Mesothelial cell of epicardium (in vitro differentiated cells): ENCODE data around the gene HIGD1B. TPM values are rescaled to one million over a fixed set of nuclear protein-coding genes. Genes with fewer than 3 reads are reported as not detected.
"Not testable (repeated sequence)": the region's sequence is repeated elsewhere in the genome, so short reads cannot be mapped to it uniquely, and the experiment has no call there.

Source experiments
- DNase-seq, 2 experiments: peaks; one replicate each; pipeline ENCODE4 v3.0.0; 2021; ENCODE audit warnings: low spot score in 2 of 2; ENCODE audit not compliant: unreplicated experiment in 2 of 2
- H3K27ac Mint-ChIP-seq: 2 replicates; pipeline ENCODE4 v1.8.0; 2021; ENCODE audit warnings: mixed read lengths
- H3K27me3 Mint-ChIP-seq: 2 replicates; pipeline ENCODE4 v1.8.0; 2021; ENCODE audit warnings: low read depth, mixed read lengths
- H3K36me3 Mint-ChIP-seq: 2 replicates; pipeline ENCODE4 v1.8.0; 2021; ENCODE audit warnings: mixed read lengths
- H3K4me1 Mint-ChIP-seq: 2 replicates; pipeline ENCODE4 v1.8.0; 2021; ENCODE audit warnings: mixed read lengths
- H3K4me3 Mint-ChIP-seq: 2 replicates; pipeline ENCODE4 v1.8.0; 2021; ENCODE audit warnings: mild to moderate bottlenecking, moderate library complexity, mixed read lengths
- H3K9me3 Mint-ChIP-seq: 2 replicates; pipeline ENCODE4 v1.8.0; 2021; ENCODE audit warnings: mixed read lengths
- total RNA-seq: library from RNA; stranded (reverse); gene quantifications from 3 replicates; pipeline ENCODE4 v1.2.1, GENCODE V29; 2021
- TF ChIP-seq, protein P1 (sequence below): fragments of 200-600 bp; sonication (generic); IDR thresholded peaks from one replicate; pipeline ENCODE4 v1.5.0; 2021; ENCODE audit warnings: antibody characterized with exemption; ENCODE audit not compliant: unreplicated experiment

HIGD1B gene
- total RNA-seq, 1 donor from 2014 or later, result not detected

DNA sequence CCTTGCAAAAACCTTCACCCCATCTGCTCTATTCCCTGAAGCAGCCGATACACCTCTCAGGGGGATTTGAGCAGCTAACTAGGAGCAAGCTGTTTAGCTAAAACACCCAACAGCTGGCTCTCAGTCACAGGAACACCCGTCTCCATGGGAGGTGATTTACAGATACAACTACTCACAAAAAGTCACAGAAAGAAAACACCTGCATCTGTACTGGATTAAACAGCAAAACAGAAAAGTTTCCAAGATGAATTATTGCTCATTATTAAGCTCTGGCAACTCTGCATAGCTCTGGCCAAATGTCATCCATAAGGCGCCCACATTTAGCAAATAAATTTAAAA is 39.9 kb upstream of the HIGD1B start:
- Mint-ChIP-seq H3K9me3 (no peaks in the 10 kb centered on the region), H3K4me1 (no peaks in the 10 kb centered on the region), H3K27ac (no peak overlapping the region), H3K27me3 (no peaks in the 10 kb centered on the region), H3K4me3 (no peak overlapping the region), H3K36me3 (peaks cover 15% of the 10 kb centered on the region)
- no peak for DNase-seq
- TF ChIP-seq, protein P1, sequence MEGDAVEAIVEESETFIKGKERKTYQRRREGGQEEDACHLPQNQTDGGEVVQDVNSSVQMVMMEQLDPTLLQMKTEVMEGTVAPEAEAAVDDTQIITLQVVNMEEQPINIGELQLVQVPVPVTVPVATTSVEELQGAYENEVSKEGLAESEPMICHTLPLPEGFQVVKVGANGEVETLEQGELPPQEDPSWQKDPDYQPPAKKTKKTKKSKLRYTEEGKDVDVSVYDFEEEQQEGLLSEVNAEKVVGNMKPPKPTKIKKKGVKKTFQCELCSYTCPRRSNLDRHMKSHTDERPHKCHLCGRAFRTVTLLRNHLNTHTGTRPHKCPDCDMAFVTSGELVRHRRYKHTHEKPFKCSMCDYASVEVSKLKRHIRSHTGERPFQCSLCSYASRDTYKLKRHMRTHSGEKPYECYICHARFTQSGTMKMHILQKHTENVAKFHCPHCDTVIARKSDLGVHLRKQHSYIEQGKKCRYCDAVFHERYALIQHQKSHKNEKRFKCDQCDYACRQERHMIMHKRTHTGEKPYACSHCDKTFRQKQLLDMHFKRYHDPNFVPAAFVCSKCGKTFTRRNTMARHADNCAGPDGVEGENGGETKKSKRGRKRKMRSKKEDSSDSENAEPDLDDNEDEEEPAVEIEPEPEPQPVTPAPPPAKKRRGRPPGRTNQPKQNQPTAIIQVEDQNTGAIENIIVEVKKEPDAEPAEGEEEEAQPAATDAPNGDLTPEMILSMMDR, result no peak

DNA sequence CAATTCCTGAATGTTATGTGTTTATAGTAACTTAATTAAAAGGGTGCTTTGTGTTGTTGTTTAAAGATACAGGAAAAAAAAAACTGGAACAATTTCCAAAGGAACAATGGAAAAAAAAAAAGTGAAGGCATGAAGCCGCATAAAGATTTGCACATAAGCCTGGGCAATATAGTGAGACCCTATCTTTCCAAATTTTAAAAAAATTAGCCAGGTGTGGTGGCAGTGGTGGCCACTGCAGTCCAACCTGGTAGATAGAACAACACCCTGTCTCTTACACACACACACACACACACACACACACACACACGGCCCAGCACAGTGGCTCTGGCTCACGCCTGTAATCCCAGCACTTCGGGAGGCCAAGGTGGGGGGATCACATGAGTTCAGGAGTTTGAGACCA is 39.5 kb upstream of the HIGD1B start:
- H3K9me3 Mint-ChIP-seq, result no peaks in the 10 kb centered on the region
- H3K27ac Mint-ChIP-seq, result no peak overlapping the region
- no peak overlapping the region for H3K4me3 Mint-ChIP-seq
- H3K4me1 Mint-ChIP-seq, result no peaks in the 10 kb centered on the region
- DNase-seq, result no peak
- peaks cover 13% of the 10 kb centered on the region for H3K36me3 Mint-ChIP-seq
- no peaks in the 10 kb centered on the region for H3K27me3 Mint-ChIP-seq
- TF ChIP-seq, protein P1, result no peak

DNA sequence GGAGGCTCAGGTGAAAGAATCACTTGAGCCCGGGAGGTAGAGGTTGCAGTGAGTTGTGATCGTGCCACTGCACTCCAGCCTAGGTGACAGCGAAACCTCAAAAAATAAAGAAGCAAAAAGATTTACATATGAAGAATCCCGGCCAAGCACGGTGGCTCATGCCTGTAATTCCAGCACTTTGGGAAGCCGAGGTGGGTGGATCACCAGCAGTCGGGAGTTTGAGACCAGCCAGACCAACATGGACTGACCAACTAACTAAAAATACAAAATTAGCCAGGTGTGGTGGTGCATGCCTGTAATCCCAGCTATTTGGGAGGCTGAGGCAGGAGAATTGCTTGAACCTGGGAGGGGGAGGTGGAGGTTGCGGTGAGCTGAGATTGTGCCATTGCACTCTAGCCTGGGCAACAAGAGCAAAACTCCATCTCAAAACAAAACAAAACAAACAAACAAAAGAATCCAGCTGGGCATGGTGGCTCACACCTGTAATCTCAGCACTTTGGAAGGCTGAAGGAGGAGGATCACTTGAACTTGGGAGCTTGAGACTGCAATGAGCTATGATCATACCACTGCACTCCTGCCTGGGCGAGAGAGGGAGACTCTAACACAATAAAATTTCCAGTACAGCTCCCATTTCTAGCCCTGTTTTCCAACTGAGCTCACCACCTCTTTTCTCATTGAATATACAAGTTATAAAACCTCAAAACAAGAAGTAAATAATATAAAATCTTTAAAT is 38.9 kb upstream of the HIGD1B start:
- H3K27me3 Mint-ChIP-seq, H3K9me3 Mint-ChIP-seq, H3K4me1 Mint-ChIP-seq, H3K27ac Mint-ChIP-seq, DNase-seq, H3K4me3 Mint-ChIP-seq: not testable (repeated sequence)
- H3K36me3 Mint-ChIP-seq, result peaks cover 13% of the 10 kb centered on the region

DNA sequence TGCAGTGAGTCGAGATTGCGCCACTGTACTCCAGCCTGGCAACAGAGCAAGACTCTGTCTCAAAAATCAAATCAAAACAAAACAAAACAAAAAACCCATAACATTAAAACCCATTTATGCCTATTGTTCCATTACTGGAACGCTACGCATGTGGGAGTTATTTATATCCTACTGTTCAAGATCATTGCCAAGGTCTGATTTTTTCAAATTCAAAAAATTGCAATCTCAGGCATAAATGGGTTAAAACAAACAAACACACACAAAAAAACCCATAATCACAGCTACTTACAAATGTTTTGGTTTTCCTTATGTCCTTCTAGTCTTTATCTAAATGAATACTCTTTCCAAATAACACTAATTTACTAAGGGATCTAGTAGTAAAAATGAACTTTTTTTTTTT is 35.4 kb upstream of the HIGD1B start:
- Mint-ChIP-seq H3K4me1 (no peaks in the 10 kb centered on the region), H3K4me3 (no peak overlapping the region), H3K36me3 (peaks cover under 1% of the 10 kb centered on the region), H3K27me3 (no peaks in the 10 kb centered on the region), H3K9me3 (no peaks in the 10 kb centered on the region), H3K27ac (no peak overlapping the region)
- no peak for DNase-seq
- TF ChIP-seq, protein P1, result no peak

DNA sequence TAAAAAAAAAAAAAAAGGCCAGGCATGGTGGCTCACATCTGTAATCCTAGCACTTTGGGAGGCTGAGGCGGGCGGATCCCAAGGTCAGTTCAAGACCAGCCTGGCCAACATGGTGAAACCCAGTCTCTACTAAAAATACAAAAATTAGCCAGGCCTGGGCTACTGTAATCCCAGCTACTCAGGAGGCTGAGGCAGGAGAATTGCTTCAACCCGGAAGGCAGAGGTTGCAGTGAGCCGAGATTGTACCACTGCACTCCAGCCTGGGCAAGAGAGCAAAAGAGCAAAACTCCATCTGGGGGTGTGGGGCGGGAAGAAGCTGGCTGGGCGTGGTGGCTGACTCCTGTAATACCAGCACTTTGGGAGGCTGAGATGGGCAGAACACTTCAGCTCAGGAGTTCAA is 29.2 kb upstream of the HIGD1B start:
- H3K4me3 Mint-ChIP-seq, H3K36me3 Mint-ChIP-seq, DNase-seq, H3K9me3 Mint-ChIP-seq, H3K27me3 Mint-ChIP-seq, H3K27ac Mint-ChIP-seq, H3K4me1 Mint-ChIP-seq: not testable (repeated sequence)

DNA sequence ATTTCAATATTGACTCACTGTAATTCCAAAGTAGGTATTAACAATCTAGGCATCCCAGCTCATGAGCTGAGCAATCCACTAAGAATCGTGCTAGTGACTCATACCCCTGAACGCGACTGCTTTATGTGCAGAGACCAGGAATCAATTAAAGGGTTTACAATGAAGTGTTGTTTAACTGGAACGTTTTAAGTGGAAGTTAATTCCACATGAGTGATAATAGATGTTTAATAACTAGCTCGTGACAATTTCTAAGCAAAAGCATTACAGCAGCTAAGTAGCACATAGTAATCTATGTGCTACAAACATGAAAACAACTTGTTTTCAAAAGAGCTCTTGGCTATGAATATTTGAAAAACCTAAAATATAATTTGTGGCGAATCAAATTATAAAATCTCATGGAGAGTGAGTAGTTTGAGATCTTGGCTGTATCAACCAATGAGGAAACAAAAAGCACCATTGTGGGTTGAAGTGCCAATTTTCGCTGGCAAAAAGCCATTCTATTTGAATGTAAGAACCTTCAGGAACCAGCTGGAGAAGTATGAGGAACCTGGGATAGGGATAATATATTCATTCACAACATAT is 27.0 kb upstream of the HIGD1B start:
- no peak for DNase-seq
- Mint-ChIP-seq H3K4me3 (no peak overlapping the region), H3K27me3 (no peaks in the 10 kb centered on the region), H3K4me1 (peaks cover 1% of the 10 kb centered on the region), H3K9me3 (no peaks in the 10 kb centered on the region), H3K27ac (peak overlapping the region; percentile 39), H3K36me3 (no peaks in the 10 kb centered on the region)
- TF ChIP-seq, protein P1, result no peak

DNA sequence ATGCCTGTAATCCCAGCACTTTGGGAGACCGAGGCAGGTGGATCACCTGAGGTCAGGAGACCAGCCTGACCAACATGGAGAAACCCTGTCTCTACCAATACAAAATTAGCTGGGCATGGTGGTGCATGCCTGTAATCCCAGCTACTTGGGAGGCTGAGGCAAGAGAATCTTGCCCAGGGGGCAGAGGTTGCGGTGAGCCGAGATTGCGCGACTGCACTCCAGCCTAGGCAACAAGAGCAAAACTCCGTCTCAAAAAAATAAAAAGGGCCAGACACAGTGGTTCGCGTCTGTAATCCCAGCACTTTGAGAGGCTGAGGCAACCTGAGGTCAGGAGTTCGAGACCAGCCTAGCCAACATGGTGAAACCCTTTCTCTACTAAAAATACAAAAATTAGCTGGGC is 22.4 kb upstream of the HIGD1B start:
- DNase-seq, H3K27ac Mint-ChIP-seq, H3K36me3 Mint-ChIP-seq, H3K9me3 Mint-ChIP-seq, H3K27me3 Mint-ChIP-seq, H3K4me3 Mint-ChIP-seq: not testable (repeated sequence)
- peaks cover 20% of the 10 kb centered on the region for H3K4me1 Mint-ChIP-seq
